HK-2 (cell line): Measurements from ENCODE around the gene SNED1.

Experiments
- DNase-seq: peaks from one replicate; pipeline ENCODE4 v3.0.0-alpha.2; 2018; ENCODE audit not compliant: unreplicated experiment

The SNED1 gene

DNA sequence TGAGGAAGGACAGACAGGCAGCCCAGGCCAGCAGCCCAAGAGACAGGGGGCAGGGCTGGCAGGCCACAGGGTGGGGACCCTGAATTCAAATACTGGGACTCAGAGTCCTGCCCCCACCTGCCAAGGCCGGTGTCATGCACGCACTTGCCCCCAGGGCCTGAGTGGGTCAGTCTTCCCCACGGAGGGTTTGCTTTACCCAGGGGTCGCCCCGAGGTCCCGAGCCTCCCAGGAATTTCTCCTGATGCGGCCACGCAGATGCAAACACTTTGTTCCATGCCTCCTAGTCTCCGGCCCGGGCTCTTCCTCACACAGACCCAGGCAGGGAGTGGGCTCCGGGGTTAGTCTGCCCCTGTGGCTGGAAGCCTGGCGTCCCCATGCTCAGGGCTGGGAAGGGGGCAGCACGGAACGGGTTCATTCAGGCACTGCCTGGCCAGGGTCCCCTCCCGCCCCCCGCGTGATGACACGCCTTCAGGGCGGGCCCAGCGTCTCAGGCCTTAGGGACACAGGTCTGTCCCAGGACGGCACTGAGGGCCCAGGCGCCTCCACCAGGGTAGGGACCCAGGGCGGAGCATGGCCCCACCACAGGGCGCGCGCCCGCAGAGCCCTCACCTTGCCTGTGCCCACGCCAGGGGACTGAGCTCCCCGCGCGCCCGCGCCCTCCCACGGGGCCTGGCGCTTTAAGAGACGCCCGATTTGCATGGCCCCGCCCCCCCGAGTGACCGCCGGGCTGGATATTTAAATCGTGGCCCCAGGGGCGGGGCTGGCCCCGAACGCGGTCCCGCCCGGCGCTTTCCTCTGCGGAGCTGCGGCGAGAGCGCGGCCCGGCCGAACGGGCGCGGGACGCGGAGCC lies at the start of gene SNED1:
Gene SNED1 (plus strand): TSS at position 763 of the 850 bp plus-strand sequence. CDS start 220 bp downstream, outside the sequence.
- DNase-seq, result peak; percentile 61

DNA sequence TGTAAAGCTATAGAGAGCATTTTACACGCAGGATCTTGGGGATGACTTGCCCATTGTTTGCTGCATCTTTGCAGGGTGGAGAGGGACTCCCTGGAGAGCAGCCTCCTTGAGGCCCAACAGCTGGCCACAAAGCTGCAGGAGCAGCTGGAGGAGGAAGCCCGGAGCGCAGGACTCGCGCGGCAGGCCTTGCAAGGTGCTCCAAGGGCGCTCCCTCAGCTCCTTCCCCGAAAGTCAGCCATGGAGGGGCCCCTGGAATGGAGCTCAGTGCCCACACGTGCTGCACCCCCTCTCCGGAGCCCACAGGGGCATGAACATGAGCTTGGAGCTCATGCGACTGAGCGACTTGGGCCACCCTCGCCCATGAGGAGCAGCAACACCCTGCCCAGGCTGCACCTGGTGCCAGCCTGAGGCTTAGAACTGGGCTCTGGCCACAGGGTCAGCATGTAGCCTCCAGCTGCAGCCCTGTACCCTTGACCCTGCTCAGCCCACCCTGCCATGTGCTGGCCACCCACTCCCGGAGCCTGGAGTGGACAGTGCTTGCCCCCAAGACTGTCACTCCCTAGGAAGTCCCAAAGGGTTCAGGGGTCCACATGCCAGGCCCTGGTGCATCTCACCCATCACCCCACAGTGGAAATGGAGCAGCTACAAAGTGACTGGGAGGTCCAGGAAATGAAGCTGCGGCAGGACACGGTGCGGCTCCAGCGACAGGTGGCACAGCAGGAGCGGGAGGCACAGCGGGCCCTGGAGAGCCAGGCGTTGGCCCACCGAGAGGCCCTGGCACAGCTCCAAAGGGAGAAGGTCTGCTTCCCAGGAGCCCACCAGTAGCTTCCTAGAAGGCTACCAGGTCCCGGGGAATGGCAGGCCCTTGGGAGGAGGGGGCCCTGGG lies 49.3 kb upstream of the SNED1 start:
- no peak for DNase-seq

DNA sequence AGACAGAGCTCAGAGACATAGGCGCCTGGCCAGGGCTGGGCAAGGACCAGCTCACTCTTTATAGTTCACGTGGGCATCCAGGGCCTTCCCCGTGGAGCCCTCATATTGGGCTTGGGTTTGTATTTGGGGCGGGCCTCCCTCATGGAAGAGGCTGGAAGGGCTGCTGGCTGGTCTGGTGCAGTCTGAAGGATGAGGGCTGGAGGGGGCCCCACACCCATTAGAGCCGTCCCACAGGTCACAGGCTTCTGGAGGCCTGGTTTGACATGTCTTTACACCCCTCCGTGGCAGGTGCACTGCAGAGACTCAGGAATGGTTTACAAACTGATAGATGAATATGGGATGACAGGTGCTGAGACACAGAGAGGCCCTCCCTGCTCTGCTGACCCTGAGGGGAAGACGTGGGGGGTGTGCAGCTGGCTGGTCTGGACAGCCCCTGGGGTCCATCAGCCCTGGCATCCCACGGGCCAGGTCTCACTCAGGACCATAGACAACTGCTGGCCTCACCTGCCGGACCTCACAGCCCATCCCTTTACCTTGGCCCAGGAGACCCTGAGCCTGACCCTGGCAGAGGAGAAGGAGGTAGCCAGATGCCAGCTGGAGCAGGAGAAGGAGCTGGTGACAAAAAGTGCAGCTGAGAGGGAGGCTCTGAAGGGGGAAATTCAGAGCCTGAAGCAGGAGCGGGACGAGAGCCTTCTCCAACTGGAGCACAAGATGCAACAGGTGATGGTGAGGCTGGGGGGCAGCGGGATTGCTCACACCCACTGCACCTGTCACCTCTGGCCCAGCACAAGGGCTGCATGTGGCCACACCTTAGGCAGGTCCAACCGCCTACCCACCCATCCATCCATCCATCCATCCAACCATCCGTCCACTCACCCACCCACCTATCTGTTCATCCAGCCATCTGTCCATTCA lies 48.4 kb upstream of the SNED1 start:
- no peak for DNase-seq

DNA sequence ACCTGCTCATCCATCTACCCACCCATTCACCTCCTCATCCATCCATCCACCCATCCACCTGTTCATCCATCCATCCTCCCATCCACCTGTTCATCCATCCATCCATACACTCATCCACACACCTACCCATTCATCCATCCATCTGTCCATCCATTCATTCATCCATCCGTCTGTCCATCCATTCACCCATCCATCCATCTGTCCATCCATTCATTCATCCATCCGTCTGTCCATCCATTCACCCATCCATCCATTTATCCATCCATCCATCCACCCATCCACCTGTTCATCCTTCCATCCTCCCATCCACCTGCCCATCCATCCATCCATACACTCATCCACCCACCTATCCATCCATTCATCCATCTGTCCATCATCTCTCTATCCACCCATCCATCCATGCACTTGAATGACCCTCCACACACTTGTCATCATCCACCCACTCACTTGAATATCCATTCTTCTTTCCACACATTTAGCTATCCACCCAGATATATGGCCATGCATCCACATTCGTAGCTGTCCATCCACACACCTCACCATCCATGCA lies 47.3 kb upstream of the SNED1 start:
- DNase-seq, result no peak

DNA sequence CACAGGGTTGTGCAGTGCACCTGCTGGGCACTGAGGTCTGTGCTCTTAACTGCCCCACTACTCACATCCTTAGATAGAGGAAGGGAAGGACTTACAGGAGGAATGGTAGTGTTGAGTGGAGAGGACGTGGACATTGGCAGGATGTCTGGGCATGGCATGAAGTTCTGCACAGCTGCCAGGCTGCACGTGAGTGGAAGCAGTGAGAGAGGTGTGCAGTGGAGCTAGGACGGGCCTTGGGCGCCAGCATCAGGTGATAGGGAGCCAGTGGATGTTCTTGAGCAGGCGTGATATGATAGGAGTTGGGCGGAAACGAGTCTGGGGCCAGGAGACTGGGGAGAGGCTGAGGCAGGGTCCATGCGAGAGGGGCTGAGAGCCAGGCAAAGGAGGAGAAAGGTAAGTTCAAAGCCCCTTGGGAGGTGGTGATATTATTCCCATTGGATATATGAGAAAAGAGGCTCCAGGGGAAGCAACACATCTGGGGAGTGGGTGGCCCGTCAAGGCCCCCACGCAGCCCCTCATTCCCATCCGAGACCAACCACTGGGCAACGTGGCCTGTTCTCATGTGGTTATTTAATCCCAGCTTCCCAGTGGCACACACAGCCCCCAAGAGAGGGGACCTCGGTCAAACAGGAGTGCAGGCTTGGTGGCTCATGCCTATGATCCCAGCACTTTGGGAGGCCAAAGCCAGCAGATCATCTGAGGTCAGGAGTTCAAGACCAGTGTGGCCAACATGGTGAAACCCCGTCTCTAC lies 45.7 kb upstream of the SNED1 start:
- DNase-seq, result no peak

DNA sequence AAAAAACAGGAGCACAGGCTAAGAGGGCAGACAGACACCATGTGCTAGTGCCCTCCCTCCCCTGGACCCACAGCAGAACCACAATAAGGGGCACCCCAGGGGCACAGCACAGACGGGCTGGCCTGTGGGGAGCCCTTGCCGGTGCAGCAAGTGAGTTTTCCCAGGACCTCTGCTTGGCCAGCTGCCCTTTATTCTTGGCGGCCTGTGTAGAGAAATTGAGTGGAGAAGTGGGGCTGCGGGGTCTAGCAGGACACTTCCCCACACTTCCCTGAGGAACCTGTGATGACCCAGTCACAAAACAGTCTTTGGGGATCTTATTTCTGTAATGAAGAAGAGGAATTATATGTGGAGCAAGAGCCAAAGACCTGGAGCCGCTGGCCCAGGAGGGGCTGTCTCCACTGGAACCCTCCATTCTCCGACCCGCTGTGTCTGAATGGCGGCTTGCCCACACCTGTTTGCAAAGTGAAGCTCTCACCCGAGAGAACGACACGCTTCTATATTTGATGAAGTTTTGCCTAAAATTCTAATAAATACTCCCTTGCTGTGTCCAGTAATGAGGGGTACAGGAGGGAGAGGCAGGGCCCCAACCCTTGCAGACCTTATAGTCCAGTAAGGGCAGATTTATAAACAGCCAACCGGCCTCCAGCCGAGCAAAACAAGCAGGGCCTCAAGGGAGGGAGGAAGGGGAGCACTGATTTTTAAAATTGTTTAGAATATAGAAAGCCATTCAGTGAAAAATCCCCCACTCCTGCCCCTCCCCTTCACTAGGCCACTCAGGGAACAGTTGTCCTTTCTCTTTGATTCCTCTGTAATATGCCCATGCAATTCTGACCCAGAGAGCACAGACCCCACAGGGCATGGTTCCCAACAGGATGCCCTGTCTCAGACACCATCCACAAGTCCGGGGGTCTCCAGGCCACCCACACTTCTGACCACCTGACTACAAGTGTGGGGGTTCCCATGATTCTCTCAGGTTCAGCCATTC lies 44.7 kb upstream of the SNED1 start:
- no peak for DNase-seq

DNA sequence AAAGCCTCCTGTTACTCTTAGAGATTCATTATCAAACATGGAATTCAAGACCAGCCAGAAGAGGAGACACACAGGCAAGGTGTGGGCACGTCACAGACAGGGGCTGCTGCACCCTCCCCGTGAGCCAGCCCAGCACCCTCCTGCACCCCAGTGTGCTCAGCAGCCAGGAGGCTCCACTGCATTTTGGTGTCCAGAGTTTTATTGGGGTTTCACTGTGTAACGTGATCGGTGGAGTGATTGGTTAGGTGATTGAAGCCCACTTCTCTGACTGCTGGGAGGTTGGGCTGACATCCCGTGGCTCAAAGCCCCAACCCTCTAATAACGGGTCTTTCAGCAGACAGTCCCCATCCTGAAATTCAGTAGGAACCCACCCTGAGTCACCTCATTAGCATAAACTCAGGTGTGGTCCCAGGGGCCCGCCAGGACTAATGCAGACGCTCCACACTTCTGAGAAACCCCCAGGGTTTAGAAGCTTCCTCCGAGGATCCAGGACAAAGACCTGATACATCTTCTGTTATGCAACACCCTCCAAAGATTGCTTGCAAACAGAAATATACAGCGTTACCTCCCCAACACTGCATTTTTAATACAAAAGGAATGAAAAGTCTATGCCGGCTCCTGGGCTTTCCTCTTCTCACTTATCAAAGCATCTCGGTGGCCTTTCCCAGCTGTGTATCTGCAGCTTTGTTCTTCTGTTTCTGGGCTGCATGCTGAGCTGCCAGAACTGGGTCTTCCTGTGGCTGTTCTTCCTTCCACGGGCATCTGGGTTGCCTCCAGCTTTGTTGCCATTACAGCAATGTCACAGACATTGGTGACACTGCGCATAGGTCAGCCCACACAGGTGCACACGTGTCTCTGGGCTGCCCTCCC lies 43.7 kb upstream of the SNED1 start:
- no peak for DNase-seq

DNA sequence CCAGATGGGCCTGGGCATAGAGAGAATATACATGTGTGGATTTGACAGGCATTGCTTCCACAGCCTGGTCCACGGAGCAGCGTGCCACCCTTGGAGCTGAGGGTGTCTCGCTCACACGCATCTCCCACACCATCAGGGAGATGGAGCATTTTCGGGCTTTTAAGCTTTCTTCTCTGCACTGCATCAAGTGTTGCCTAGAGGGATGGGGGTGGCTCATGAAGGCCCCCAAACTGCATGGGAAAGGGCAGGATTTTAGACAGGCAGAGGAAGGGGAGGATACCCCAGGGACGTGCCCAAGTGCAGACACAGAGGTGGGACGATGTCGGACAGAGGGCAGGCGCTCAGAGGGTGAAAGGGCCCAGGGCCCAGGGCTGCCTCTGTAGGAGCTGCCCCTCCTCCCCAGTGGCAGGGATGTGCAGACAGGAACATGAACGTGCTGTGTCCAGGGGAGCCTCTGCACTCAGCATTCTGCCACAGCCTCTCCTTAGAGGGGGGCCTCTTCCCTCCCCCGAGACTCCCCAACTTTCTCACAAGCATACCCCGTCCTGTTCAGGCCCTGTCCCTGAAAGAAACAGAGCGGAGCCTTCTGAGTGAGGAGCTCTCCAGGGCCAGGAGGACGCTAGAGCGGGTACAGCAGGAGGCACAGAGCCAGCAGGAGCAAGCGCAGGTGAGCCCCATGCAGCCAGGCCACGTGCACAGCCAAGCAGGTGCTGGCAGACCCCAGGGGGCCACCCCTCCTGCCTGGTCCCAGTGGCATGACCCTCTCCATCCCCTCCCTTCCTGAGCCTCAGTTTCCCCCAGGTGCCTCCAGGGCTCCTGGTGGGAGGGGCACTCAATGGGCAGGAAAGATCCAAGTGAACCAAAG lies 42.9 kb upstream of the SNED1 start:
- no peak for DNase-seq

DNA sequence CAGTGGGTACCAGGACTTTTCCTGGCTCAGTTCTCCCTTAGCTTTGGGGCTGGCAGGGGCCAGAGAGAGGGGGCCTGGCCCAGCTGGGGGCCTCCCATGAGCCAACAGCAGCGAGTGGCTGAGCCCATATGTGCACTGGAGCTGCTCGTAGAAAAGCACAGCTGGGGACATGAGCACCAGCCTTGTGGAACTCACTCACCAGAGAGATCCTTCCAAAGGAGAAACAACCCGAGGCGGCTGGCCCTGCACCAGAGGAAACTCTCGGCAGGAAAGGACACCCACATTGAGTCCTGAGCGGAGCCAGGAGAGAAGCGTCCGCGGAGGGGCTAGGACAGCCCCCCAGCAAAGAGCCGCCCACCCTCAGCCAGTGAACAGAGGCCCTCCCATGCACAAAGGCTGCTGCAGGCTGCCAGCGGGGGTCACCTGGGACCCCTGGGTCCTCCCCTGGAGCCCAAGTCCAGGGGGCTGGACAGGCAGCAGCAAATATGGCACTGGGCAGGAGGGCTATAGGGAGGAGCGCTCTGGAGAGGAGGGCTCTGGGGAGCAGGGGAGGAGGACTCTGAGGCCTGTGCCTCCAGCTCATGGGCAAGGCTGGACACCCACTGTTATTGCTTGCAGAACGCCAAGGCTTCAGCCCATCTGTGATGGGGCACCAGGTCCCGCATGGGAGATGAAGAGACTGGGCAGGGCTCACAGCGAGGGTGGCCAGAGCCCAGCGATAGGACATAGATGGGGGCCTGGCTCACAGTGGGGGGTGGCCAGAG lies 42.1 kb upstream of the SNED1 start:
- no peak for DNase-seq

DNA sequence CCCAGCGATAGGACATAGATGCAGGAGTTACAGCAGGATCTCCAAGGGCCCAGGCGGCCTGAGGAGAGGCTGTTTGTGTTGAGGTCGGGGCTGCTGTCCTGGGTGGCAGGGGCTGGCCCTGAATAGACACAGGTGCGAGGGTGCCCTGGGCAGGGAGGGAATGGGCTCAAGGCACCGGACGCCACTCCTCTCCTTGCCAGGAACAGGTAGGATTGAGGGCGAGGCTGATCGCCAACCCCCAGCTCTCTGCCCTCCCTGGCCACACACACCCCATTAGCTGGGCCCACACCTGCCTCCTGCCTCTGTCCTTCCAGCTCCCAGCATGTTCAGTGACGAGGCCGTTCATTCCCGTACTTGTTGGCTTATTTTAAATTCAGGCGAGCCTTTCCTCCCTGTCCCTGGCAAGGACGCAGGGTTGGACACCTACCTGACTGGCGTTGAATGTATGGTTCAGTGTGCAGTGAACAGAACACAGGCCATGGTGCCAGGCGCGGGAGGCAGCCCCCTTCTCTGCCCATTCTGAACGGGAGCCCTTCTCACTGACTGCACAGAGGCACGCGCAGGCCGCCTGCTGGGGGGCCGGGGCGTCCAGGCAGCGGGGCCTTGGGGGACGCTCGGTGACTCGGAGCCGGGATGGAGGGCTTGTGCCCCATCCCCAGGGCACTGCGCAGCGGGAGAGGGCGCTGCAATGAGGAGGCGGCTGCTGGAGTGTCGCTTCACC lies 41.3 kb upstream of the SNED1 start:
- no peak for DNase-seq

DNA sequence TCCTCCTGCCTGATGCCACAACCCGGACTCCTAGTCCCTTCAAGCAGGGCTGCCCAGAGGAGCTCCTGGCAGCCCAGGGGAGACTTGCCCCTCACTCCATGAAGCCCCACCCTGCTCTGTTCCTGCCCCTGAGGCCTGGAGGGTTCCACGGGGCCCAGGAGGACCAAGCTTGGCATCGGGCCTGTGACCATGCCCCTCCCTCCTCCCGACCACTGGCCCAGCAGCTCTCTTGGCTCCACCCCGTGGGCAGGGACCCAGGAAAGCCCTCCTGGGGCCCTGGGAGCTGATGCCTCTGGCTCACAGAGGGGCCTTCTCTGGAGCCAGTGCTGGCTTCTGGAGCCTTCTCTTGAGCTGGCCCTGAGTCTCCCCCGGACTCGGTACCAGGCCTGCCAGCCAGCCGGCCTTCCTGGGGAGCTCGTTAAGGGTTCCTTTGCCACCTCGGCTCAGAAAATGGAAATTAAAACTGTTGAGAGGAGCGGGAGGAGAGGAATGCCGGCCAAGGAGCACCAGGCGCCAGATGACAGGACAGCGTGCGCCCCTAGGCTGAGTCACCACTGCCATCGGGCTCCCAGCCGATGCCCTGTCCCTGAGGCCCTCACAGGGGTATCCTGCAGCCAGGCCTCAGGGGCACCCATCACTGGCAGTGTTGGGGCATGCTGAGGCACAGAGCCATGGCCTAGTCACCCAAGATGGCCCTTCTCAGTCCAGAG lies 40.6 kb upstream of the SNED1 start:
- DNase-seq, result no peak

DNA sequence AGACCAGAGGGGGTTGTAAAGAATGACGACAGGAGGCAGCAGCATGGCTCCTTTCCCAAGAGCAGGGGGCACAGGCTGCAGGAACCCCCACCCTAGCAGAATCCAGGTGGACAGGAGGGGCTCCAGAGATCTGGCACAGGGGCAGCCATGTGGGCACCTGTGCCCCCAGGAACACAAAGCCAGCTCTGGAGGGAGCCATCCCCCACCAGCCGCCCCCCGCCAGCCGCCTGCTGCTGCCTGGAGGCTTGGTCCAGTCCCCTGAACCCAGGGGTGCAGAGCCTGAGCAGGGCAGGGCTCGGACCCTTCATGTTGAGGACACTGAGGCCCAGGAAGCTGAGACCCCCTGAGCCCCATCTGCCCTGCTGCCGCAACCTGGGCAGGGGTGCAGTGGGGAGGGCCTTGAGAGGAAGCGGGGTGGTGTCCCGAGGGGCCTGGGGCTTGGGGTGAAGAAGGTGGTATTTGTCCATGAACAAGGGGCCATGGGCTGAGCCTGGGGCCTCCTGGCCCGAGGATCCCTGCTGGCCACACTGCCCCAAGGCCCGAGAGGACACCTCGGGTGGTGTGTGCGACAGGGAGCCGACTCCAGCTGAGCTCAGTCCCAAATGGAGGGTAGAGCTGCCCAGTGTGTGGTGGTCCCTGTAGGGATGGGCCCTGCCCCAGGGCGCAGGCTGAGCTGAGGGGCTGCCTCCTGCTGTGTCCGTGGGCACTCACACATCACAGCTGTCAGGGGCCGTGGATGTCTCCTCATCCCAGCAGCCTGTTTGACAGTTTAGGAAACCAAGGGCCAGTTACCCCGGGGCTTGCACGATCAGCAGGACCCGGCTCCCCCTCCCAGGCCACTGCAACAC lies 39.8 kb upstream of the SNED1 start:
- DNase-seq, result no peak

DNA sequence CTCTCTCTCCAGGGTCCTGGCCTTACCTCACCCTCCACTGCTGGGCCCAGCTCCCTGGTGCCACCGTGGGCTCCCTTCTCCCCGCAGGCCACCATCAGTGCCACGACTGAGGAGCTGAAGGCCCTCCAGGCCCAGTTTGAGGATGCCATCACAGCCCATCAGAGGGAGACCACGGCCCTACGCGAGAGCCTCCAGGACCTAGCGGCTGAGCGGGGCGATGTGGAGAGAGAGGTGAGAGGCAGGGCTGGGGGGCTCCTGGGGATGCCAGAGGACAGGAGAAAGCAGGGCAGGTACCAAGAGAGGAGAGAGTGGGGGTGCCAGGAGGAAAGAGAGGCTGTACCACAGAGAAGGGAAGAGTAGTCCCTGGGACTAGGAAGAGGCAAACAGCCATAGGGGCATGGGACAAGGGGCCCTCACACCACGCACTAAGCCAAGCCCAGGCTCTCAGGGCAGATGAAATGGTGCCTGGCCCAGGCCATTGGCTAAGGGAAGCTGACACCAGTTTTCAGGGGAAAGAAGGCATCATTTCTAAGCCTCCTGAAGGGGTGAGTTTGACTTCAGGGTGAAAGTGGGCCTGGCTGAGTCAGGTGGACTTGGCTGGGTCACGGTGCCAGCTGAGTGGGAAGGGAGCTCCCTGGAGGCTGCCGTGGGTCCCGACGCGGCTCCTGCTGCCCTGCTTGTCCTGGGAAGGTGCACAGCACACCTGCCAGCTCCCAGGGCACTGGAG lies 39.0 kb upstream of the SNED1 start:
- DNase-seq, result no peak

DNA sequence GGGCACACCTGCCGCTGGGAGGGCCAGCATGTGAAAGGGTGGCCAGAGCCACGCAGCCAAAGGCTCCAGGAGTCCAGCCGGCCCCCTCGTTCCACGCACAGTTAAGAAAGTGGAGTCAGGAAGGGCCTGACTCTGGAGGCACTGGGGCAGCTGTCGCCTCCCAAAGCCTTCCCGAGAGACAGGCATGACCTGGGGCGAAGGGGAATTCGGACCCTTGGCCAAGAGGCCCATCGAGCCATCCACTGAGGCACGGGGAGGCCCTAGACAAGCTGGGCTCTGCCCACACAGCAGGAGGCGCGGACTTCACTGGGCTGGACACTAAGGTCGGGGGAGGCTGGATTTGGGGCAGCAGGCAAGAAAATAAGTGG lies 38.5 kb upstream of the SNED1 start:
- DNase-seq, result no peak
